SK-N-SH treated with all-trans-retinoic acid at 6 μM for 48 hours (cell line): Measurements from ENCODE around the gene AKR1B15.
"Not testable (repeated sequence)": the region's sequence is repeated elsewhere in the genome, so short reads cannot be mapped to it uniquely, and the experiment has no call there.

Source experiments
- BACH2 ChIP-seq: fragments of 250-450 bp; sonication (Bioruptor Pico); IDR thresholded peaks from 2 replicates; pipeline ENCODE4 v1.9.0; 2021; ENCODE audit warnings: mild to moderate bottlenecking, borderline replicate concordance
- CSDC2 ChIP-seq: fragments of 250-450 bp; sonication (Bioruptor Pico); IDR thresholded peaks from 2 replicates; pipeline ENCODE4 v1.5.0; 2020; ENCODE audit warnings: mild to moderate bottlenecking, moderate library complexity
- GLIS3 ChIP-seq: fragments of 250-450 bp; sonication (Bioruptor Pico); IDR thresholded peaks from 2 replicates; pipeline ENCODE4 v1.5.0; 2020; ENCODE audit warnings: mild to moderate bottlenecking, moderate library complexity
- ISL1 ChIP-seq: fragments of 250-450 bp; sonication (Bioruptor Pico); IDR thresholded peaks from 2 replicates; pipeline ENCODE4 v2.1.2; 2022; ENCODE audit warnings: mild to moderate bottlenecking, moderate library complexity
- OSR1 ChIP-seq: fragments of 250-450 bp; sonication (Bioruptor Pico); IDR thresholded peaks from 2 replicates; pipeline ENCODE4 v1.8.0; 2022; ENCODE audit warnings: moderate library complexity, mild to moderate bottlenecking, inconsistent platforms
- ZFP30 ChIP-seq: fragments of 450-650 bp; formaldehyde crosslinking; IDR thresholded peaks from 2 replicates; pipeline ENCODE4 v1.5.0; 2022; ENCODE audit warnings: mild to moderate bottlenecking, moderate library complexity
- TF ChIP-seq, protein P1 (sequence below): fragments of 250-450 bp; sonication (Bioruptor Pico); IDR thresholded peaks from 2 replicates; pipeline ENCODE4 v1.8.0; 2020; ENCODE audit warnings: mild to moderate bottlenecking, moderate library complexity, borderline replicate concordance
- TF ChIP-seq, protein P2 (sequence below): fragments of 250-450 bp; sonication (Bioruptor Pico); IDR thresholded peaks from 2 replicates; pipeline ENCODE4 v1.5.1; 2020; ENCODE audit warnings: low read depth, mild to moderate bottlenecking, moderate library complexity
- TF ChIP-seq, protein P3 (sequence below): fragments of 250-450 bp; sonication (Bioruptor Pico); IDR thresholded peaks from 2 replicates; pipeline ENCODE4 v1.5.0; 2020; ENCODE audit warnings: mild to moderate bottlenecking, moderate library complexity

DNA sequence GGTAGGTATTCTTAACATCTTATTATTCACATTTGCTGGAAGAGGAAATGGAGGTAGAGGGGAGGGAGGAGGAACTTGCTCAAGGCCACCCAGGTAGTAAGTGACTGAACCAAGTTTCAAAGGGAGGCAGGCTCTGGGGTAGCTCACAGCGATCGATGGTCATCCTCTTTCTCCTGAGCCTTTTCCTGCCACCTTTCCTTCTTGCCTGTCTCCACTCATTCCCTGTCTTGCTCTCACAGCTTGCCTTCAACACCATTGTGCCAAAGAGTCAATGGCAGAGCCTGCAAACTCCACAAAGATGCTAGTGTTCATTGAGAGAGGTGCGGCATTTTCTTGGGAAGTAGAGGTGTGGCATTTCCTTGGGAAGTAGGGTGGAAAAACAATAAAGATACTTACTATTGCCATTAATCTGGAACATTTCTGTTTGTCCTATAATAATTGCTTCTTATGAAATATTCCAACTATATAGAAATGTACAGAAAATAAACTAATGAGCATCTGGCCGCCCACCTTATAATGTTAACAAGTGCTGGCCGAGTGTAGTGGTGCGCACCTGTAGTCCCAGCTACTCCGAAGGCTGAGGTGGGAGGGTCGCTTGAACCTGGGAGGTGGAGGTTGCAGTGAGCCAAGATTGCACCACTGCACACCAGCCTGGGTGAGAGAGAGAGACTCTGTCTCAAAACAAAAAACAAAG lies 7.3 kb upstream of the AKR1B15 start:
- not testable (repeated sequence) for TF ChIP-seq CSDC2 (CRISPR knock-in tag); ZFP30; ISL1; OSR1 (CRISPR knock-in tag); BACH2; GLIS3 (CRISPR knock-in tag)
- TF ChIP-seq, protein P1, sequence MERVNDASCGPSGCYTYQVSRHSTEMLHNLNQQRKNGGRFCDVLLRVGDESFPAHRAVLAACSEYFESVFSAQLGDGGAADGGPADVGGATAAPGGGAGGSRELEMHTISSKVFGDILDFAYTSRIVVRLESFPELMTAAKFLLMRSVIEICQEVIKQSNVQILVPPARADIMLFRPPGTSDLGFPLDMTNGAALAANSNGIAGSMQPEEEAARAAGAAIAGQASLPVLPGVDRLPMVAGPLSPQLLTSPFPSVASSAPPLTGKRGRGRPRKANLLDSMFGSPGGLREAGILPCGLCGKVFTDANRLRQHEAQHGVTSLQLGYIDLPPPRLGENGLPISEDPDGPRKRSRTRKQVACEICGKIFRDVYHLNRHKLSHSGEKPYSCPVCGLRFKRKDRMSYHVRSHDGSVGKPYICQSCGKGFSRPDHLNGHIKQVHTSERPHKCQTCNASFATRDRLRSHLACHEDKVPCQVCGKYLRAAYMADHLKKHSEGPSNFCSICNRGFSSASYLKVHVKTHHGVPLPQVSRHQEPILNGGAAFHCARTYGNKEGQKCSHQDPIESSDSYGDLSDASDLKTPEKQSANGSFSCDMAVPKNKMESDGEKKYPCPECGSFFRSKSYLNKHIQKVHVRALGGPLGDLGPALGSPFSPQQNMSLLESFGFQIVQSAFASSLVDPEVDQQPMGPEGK (CRISPR knock-in tag) = not testable (repeated sequence)
- TF ChIP-seq, protein P2, sequence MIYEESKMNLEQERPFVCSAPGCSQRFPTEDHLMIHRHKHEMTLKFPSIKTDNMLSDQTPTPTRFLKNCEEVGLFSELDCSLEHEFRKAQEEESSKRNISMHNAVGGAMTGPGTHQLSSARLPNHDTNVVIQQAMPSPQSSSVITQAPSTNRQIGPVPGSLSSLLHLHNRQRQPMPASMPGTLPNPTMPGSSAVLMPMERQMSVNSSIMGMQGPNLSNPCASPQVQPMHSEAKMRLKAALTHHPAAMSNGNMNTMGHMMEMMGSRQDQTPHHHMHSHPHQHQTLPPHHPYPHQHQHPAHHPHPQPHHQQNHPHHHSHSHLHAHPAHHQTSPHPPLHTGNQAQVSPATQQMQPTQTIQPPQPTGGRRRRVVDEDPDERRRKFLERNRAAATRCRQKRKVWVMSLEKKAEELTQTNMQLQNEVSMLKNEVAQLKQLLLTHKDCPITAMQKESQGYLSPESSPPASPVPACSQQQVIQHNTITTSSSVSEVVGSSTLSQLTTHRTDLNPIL (CRISPR knock-in tag) = not testable (repeated sequence)
- TF ChIP-seq, protein P3, sequence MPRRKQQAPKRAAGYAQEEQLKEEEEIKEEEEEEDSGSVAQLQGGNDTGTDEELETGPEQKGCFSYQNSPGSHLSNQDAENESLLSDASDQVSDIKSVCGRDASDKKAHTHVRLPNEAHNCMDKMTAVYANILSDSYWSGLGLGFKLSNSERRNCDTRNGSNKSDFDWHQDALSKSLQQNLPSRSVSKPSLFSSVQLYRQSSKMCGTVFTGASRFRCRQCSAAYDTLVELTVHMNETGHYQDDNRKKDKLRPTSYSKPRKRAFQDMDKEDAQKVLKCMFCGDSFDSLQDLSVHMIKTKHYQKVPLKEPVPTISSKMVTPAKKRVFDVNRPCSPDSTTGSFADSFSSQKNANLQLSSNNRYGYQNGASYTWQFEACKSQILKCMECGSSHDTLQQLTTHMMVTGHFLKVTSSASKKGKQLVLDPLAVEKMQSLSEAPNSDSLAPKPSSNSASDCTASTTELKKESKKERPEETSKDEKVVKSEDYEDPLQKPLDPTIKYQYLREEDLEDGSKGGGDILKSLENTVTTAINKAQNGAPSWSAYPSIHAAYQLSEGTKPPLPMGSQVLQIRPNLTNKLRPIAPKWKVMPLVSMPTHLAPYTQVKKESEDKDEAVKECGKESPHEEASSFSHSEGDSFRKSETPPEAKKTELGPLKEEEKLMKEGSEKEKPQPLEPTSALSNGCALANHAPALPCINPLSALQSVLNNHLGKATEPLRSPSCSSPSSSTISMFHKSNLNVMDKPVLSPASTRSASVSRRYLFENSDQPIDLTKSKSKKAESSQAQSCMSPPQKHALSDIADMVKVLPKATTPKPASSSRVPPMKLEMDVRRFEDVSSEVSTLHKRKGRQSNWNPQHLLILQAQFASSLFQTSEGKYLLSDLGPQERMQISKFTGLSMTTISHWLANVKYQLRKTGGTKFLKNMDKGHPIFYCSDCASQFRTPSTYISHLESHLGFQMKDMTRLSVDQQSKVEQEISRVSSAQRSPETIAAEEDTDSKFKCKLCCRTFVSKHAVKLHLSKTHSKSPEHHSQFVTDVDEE (CRISPR knock-in tag) = not testable (repeated sequence)
